RWPE1 (cell line): ENCODE data around the gene POLR2L.
A peak's percentile ranks its signal among the peaks of the same experiment; 100 is the strongest.

Experiments used
- CTCF ChIA-PET: fragments of 350-600 bp; sonication (Branson Sonifier 250); formaldehyde crosslinking; extraction: SDS; loops from one replicate; lab custom pipeline; 2021; lab: Yijun Ruan, JAX
- POLR2A ChIA-PET: fragments of 400-600 bp; formaldehyde crosslinking; extraction: SDS; loops from one replicate; lab custom pipeline; 2020; ENCODE audit warnings: antibody characterized with exemption; ENCODE audit not compliant: low non-redundant PET; lab: Yijun Ruan, JAX
- DNase-seq: peaks from one replicate; pipeline ENCODE4 v3.0.0; 2012; ENCODE audit warnings: low spot score
- H3K27ac ChIP-seq: fragments of 450-650 bp; 2 replicates; pipeline ENCODE4 v1.5.1; 2017
- CTCF ChIP-seq: fragments of 450-650 bp; conservative IDR thresholded peaks from 2 replicates; pipeline ENCODE4 v1.5.1; 2017; ENCODE audit warnings: low read depth, mild to moderate bottlenecking

Gene POLR2L

GRCh38 chr11:794766-795633 is 47.3 kb downstream of the POLR2L start:
- TF ChIP-seq CTCF = no peak
- H3K27ac ChIP-seq = peak overlapping the region; percentile 96
- POLR2A ChIA-PET = no interaction called here
- no peak for DNase-seq
- CTCF ChIA-PET = no interaction called here

GRCh38 chr11:794013-794765 is 48.1 kb downstream of the POLR2L start:
- no peak for TF ChIP-seq CTCF
- H3K27ac ChIP-seq = peak overlapping the region; percentile 96

GRCh38 chr11:793556-793955 is 48.8 kb downstream of the POLR2L start:
- peak overlapping the region; percentile 96 for H3K27ac ChIP-seq
- DNase-seq = no peak
- TF ChIP-seq CTCF = no peak
- ChIA-PET CTCF (interaction anchor here (0.6 kb wide), 1 partner anchor 43 kb away, joined by 3 read pairs; no protein-coding TSS in a partner anchor), POLR2A (no interaction called here)

More at GRCh38 chr11:794013-794765, 48.1 kb downstream of the POLR2L start:
- no peak for DNase-seq
- ChIA-PET CTCF (no interaction called here), POLR2A (no interaction called here)

GRCh38 chr11:792873-793272 is 49.5 kb downstream of the POLR2L start:
- CTCF ChIA-PET = interaction anchor here (0.7 kb wide), 1 partner anchor 10 kb away, joined by 3 read pairs; no protein-coding TSS in a partner anchor
- no peak for TF ChIP-seq CTCF
- POLR2A ChIA-PET = no interaction called here
- DNase-seq = no peak
- H3K27ac ChIP-seq = peak overlapping the region; percentile 96

- no peak overlapping the region for H3K27ac ChIP-seq
- POLR2A ChIA-PET = no interaction called here
- TF ChIP-seq CTCF = no peak
- CTCF ChIA-PET = interaction anchor here (0.7 kb wide), 1 partner anchor 9 kb away, joined by 3 read pairs; no protein-coding TSS in a partner anchor
- DNase-seq = no peak
Observed at GRCh38 chr11:792535-792821, 49.9 kb downstream of the POLR2L start.
